Kidney tubule cell (primary cell): ENCODE measurements around the gene TSPAN11.
"Not testable (repeated sequence)": the region's sequence is repeated elsewhere in the genome, so short reads cannot be mapped to it uniquely, and the experiment has no call there.

ENCODE experiments used
- DNase-seq: peaks from one replicate; pipeline ENCODE4 v3.0.0-alpha.2; 2018; ENCODE audit warnings: low spot score

TSPAN11 gene

DNA sequence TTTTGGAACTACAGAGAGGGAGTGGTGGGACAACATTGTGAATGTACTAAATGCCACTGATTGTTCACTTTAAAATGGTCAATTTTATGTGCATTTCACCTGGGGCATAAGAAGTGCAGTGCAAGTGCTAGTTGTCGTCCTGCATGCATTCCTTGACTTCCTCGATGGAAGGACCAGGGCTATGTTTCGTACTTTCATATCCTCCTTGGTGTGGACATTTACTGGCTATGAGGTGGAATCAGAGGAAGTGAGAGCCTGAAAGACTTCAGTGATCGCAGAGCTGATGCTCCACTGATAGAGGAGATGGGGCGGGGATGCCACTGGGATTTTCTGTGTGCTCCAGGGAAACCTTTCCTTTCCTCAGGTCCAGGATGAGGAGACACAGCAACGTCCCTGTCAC is 93.0 kb downstream of the TSPAN11 start:
- no peak for DNase-seq

GRCh38 chr12:31019976-31020375 is 93.4 kb downstream of the TSPAN11 start:
- DNase-seq: no peak

- DNase-seq: no peak
These were observed 94.0 kb downstream of the TSPAN11 start for GRCh38 chr12:31020385-31021166.

GRCh38 chr12:31021181-31021580 is 94.6 kb downstream of the TSPAN11 start:
- no peak for DNase-seq

DNA sequence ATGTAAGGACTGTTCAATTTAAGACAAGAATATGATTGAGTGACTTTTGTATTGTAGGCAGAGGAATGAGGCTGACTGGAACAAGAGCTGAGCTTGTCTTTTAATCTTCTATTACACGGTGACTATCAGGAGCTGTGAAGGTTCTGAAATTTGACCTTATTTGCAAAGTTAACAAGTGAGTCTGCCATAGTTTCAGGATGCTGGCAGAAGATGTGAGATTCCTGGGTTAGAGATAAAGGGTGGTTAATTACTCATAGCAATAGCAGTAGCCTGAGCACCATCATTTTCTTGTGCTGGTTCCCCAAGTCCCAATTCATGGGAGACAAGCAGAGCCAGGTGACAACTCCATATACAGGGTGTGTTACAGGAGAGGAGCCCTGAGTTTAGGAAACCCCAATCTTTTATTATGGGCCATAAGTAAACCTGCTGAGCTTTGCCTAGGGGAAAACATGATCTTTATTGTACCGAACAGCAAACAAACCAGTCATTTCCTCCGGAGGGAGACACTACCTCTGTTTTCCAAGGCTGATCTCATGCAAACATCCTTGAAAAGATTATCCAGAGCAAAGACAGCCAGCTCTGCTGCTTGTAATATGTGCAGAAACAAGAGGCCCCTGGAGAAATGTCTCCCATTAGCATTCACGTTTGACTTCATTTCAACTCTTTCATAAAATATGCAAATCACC is 95.4 kb downstream of the TSPAN11 start:
- no peak for DNase-seq

- DNase-seq: no peak
These were observed 96.8 kb downstream of the TSPAN11 start for GRCh38 chr12:31023271-31023724.

GRCh38 chr12:31026202-31026601 is 99.7 kb downstream of the TSPAN11 start:
- DNase-seq: peak; percentile 56

DNA sequence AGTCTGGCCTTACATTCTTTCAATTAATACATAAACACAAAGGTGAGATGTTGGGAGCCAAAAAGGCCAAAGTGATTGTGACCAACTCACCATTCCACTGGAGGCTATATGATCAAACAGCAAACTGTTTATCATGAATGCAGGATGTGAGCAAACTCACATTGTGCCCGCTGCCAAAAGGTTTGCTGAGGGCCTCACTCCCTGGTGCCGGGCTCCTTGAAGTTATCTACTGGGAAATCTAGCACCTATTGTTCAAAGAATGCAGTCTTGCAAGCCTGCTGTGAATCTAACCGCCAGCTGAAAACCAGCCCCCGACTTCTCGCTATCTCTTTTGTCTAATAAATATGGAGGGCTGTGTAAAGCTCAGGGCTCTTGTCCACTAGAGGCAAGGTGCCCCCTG is 100.5 kb downstream of the TSPAN11 start:
- not testable (repeated sequence) for DNase-seq

DNA sequence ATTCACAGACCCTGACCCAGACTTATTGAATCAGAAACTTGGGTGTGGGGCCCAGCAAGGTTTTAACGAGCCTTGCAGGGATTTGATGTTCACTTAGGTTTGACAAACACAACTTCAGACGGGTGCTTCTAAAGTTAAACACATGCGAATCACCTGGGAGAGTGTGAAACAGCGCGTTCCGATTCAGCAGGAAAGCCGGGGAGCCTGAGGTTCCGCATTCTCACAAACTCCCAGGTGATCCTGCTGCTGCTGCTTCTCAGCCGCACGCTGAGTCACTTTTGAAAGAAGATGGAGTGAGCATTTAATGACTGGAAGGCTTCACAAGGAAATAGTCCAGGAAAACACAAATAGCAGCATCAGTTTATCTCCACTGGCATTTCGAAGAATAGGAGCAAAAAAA is 102.9 kb downstream of the TSPAN11 start:
- DNase-seq: peak; percentile 13

DNA sequence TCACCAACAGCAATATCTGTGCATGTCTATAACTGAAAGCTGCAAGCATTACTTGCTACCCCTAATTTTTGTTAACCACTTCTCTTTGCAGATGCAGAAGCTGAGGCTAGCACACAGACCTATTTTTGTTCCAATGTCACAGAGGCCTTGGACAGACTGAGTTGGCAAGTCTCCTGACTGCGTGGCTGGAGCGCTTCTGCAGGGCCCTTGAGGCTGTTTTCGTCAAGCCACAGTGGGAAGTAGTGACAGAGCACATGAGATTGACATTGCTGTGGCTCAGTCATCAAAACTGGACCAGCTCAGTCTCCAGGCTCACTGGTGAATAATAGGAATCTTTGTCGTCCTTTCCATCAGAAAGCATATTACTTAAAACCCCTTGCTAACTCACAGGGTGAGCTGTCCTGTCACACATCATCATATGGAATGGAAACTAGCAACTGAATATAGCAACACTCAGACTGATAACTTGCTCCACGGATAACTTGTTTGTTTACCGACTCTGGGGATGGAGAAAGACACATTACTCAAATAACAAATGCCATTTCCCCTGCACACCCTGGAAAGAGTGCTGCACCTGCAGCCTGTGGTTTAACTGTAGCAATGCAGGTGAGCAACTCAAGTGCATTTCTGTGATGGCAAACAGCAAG is 103.5 kb downstream of the TSPAN11 start:
- DNase-seq: no peak

DNA sequence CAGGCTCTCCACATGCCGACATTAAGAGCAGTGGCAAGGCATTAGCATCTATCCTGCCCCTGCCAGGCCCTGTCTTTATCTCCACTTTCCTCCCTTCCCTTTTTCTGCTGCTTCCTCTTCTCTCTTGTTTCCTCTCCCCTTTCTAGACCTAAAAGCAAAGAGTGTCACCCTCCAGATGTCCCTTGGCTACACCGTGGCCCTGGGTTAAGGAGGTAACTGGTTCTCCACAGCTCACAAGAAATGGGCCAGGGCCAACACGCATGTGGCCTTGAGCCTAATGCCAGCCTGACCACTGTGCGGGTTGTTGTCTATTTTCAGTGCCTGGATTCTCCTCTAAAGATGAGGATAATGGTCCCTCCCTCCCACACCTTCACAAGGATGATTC is 105.4 kb downstream of the TSPAN11 start:
- DNase-seq: no peak

DNA sequence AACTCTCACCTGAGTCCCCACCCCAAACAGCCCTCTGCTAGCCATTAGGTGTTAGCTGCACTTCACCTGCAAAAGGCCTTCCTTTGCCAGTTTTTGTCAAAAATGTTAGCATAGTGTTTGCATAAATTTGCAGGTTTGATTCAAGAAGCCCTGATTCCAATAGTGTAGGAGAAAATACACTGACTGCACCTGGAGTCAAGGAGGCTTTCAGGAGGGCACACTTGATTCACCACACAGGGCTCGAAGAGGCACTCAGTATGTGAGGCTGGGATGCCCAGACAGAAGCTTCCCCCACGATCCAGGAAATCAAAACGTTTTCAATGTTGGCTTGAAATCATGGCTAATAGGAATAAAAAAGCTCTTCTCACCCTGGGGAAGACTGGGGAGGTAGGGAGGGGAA is 106.6 kb downstream of the TSPAN11 start:
- no peak for DNase-seq

- DNase-seq: peak; percentile 50
These were observed 107.1 kb downstream of the TSPAN11 start for GRCh38 chr12:31033681-31034080.

- peak; percentile 80 for DNase-seq
These were observed 107.8 kb downstream of the TSPAN11 start for GRCh38 chr12:31034372-31034771.

GRCh38 chr12:31035226-31035625 is 108.7 kb downstream of the TSPAN11 start:
- peak; percentile 9 for DNase-seq

- peak; percentile 15 for DNase-seq
These were observed 109.6 kb downstream of the TSPAN11 start for GRCh38 chr12:31035967-31036665.

DNA sequence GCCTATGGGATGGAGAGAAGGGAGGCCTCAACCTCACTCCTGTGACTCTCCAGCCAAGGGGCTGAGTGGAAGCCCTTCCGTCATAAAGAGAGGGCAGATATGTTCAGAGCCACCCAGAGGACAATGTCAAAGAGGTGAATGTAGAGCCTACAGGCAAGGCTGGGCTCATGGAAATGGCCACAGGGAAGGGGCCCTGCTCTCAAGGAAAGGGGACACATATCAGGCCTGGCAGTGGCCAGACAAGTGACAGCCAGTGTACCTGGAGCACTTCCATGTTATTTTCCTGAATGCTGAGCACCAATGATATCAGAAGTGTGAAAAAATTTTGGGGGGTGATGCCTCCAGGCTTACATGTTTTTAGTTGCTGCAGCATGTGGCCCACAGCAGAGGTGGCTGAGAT is 110.5 kb downstream of the TSPAN11 start:
- DNase-seq: no peak

GRCh38 chr12:31037931-31038330 is 111.4 kb downstream of the TSPAN11 start:
- DNase-seq: peak; percentile 81

- no peak for DNase-seq
These were observed 114.6 kb downstream of the TSPAN11 start for GRCh38 chr12:31041033-31041564.
